Mesenchymal stem cell (in vitro differentiated cells and primary cell): ENCODE data around the gene CACFD1.
A peak's percentile ranks its signal among the peaks of the same experiment; 100 is the strongest.

Experiments
- DNase-seq: peaks from one replicate; pipeline ENCODE4 v3.0.0-alpha.2; 2013
- H2AFZ ChIP-seq: one replicate; pipeline ENCODE4 v1.6.1; 2013; ENCODE audit warnings: low read depth, mild to moderate bottlenecking, control low read depth, inconsistent platforms, low read length, moderate library complexity
- H2AK5ac ChIP-seq: 2 replicates; pipeline ENCODE4 v1.6.1; 2013; ENCODE audit warnings: low read length, moderate library complexity, mild to moderate bottlenecking, inconsistent platforms; ENCODE audit not compliant: severe bottlenecking
- H2BK120ac ChIP-seq: one replicate; pipeline ENCODE4 v1.6.1; 2013; ENCODE audit warnings: low read depth, mild to moderate bottlenecking, inconsistent platforms, low read length, moderate library complexity
- H2BK12ac ChIP-seq, 2 experiments: one replicate each; pipeline ENCODE4 v1.6.1; 2013; ENCODE audit warnings: inconsistent platforms in 2 of 2, low read length in 2 of 2, mild to moderate bottlenecking in 2 of 2, moderate library complexity in 2 of 2, control low read depth in 1 of 2
- H2BK15ac ChIP-seq: one replicate; pipeline ENCODE4 v1.6.1; 2013; ENCODE audit warnings: mild to moderate bottlenecking, low read depth, inconsistent platforms; ENCODE audit not compliant: poor library complexity, severe bottlenecking
- H2BK5ac ChIP-seq: 2 replicates; pipeline ENCODE4 v1.6.1; 2013; ENCODE audit warnings: low read depth, mild to moderate bottlenecking, low read length, control low read depth, inconsistent platforms; ENCODE audit not compliant: poor library complexity, severe bottlenecking
- H3K14ac ChIP-seq, 2 experiments: one replicate each; pipeline ENCODE4 v1.6.1; 2013; ENCODE audit warnings: inconsistent platforms in 2 of 2, low read length in 2 of 2, control low read depth in 1 of 2, mild to moderate bottlenecking in 1 of 2, moderate library complexity in 1 of 2
- H3K18ac ChIP-seq, 2 experiments: one replicate each; pipeline ENCODE4 v1.6.1; 2013; ENCODE audit warnings: inconsistent platforms in 2 of 2, low read length in 2 of 2, control low read depth in 1 of 2, low read depth in 1 of 2, mild to moderate bottlenecking in 1 of 2
- H3K23ac ChIP-seq, 2 experiments: one replicate each; pipeline ENCODE4 v1.6.1; 2013; ENCODE audit warnings: inconsistent platforms in 2 of 2, low read length in 2 of 2, mild to moderate bottlenecking in 2 of 2, moderate library complexity in 2 of 2, control low read depth in 1 of 2
- H3K27ac ChIP-seq: 2 replicates; pipeline ENCODE4 v1.5.1; 2013; ENCODE audit warnings: mild to moderate bottlenecking, moderate library complexity, low read length, control low read depth, inconsistent platforms; ENCODE audit not compliant: poor library complexity, severe bottlenecking
- H3K27me3 ChIP-seq, 2 experiments: 2 replicates each; pipeline versions ENCODE4 v1.6.1 to v1.7.0; 2013; ENCODE audit warnings: low read length in 2 of 2, mild to moderate bottlenecking in 2 of 2, moderate library complexity in 2 of 2, control low read depth in 1 of 2, inconsistent platforms in 1 of 2; ENCODE audit not compliant: control insufficient read depth in 1 of 2, insufficient read depth in 1 of 2
- H3K36me3 ChIP-seq, 2 experiments: 2 replicates each; pipeline versions ENCODE4 v1.6.1 to v1.7.0; 2013; ENCODE audit warnings: low read length in 2 of 2, control low read depth in 1 of 2, inconsistent platforms in 1 of 2, low read depth in 1 of 2, mild to moderate bottlenecking in 1 of 2; ENCODE audit not compliant: insufficient read depth in 2 of 2, control insufficient read depth in 1 of 2
- H3K4ac ChIP-seq, 2 experiments: one replicate each; pipeline ENCODE4 v1.6.1; 2013; ENCODE audit warnings: inconsistent platforms in 2 of 2, low read length in 2 of 2, mild to moderate bottlenecking in 2 of 2, moderate library complexity in 2 of 2, control low read depth in 1 of 2, low read depth in 1 of 2
- H3K4me1 ChIP-seq: 2 replicates; pipeline ENCODE4 v1.6.1; 2013; ENCODE audit warnings: low read depth, low read length, control low read depth; ENCODE audit not compliant: control insufficient read depth, insufficient read depth
- H3K4me2 ChIP-seq: 2 replicates; pipeline ENCODE4 v1.6.1; 2013; ENCODE audit warnings: low read length, mild to moderate bottlenecking, inconsistent platforms; ENCODE audit not compliant: poor library complexity, severe bottlenecking
- H3K4me3 ChIP-seq, 2 experiments: 2 replicates each; pipeline versions ENCODE4 v1.5.1 to v1.7.0; 2013; ENCODE audit warnings: low read length in 2 of 2, mild to moderate bottlenecking in 2 of 2, control low read depth in 1 of 2, low read depth in 1 of 2; ENCODE audit not compliant: insufficient read depth in 1 of 2
- H3K79me1 ChIP-seq: replicated peaks from 2 replicates; pipeline ENCODE4 v1.6.1; 2013; ENCODE audit warnings: mild to moderate bottlenecking, control low read depth, low read length, inconsistent platforms; ENCODE audit not compliant: poor library complexity, severe bottlenecking
- H3K9ac ChIP-seq: 2 replicates; pipeline ENCODE4 v1.7.0; 2013; ENCODE audit warnings: mild to moderate bottlenecking, low read length, moderate library complexity
- H3K9me3 ChIP-seq: 2 replicates; pipeline ENCODE4 v1.7.0; 2013; ENCODE audit warnings: mild to moderate bottlenecking, low read length; ENCODE audit not compliant: control insufficient read depth
- H4K8ac ChIP-seq: one replicate; pipeline ENCODE4 v1.6.1; 2013; ENCODE audit warnings: inconsistent platforms, mild to moderate bottlenecking, low read length, moderate library complexity
- H4K91ac ChIP-seq: one replicate; pipeline ENCODE4 v1.6.1; 2013; ENCODE audit warnings: mild to moderate bottlenecking, low read length, inconsistent platforms
- WGBS: methylation state at CpG from one replicate; pipeline ENCODE4 v1.1.7; 2013; ENCODE audit warnings: mixed read lengths; 5-methylcytosine and 5-hydroxymethylcytosine counted together

The CACFD1 gene

DNA sequence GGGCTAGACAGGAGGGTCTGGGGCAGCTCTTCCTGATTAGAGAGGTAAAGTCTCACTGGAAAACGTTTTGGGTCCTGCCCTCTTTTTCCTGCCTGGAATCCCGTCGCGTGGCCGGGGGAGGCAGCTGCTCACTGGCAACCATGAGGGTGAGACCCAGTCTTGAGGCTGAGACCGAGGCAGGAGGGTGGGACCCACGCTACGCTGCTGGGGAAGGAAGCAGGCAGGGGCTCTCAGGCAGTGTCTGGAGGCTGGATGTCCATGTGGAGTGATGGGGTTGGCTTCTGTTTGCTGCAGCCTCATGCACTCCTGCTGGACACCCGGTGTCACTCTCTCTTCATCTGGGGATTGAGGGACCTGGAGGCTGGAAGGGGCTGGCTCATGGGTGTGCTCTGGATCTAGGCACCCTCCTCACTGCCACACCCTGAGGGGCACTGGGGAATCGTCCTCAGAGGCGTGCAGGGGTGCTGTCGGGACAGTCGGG, 30.5 kb downstream of the CACFD1 start:
- no peak overlapping the region for H2AK5ac ChIP-seq
- H2BK5ac ChIP-seq, result no peak overlapping the region
- H3K36me3 ChIP-seq, result no peaks in the 10 kb centered on the region
- no peak overlapping the region for H3K18ac ChIP-seq
- no peak overlapping the region for H3K14ac ChIP-seq
- H3K4me3 ChIP-seq, result no peak overlapping the region
- 70% methylated on average over 13 of the region's 13 CpGs for WGBS
- no peak overlapping the region for H2BK12ac ChIP-seq
- no peak overlapping the region for H4K91ac ChIP-seq
- no peaks in the 10 kb centered on the region for H3K79me1 ChIP-seq
- H3K4ac ChIP-seq, result no peak overlapping the region
- H3K27me3 ChIP-seq, result peaks cover 0 to 46% of the 10 kb centered on the region in 2 experiments
- no peak overlapping the region for H4K8ac ChIP-seq
- H2BK120ac ChIP-seq, result no peak overlapping the region
- peaks cover 23% of the 10 kb centered on the region for H3K4me1 ChIP-seq
- H2AFZ ChIP-seq, result no peak overlapping the region
- H3K27ac ChIP-seq, result no peak overlapping the region
- DNase-seq, result no peak
- H2BK15ac ChIP-seq, result no peak overlapping the region
- no peak overlapping the region for H3K23ac ChIP-seq
- no peak overlapping the region for H3K4me2 ChIP-seq
- no peaks in the 10 kb centered on the region for H3K9me3 ChIP-seq
- H3K9ac ChIP-seq, result no peak overlapping the region

DNA sequence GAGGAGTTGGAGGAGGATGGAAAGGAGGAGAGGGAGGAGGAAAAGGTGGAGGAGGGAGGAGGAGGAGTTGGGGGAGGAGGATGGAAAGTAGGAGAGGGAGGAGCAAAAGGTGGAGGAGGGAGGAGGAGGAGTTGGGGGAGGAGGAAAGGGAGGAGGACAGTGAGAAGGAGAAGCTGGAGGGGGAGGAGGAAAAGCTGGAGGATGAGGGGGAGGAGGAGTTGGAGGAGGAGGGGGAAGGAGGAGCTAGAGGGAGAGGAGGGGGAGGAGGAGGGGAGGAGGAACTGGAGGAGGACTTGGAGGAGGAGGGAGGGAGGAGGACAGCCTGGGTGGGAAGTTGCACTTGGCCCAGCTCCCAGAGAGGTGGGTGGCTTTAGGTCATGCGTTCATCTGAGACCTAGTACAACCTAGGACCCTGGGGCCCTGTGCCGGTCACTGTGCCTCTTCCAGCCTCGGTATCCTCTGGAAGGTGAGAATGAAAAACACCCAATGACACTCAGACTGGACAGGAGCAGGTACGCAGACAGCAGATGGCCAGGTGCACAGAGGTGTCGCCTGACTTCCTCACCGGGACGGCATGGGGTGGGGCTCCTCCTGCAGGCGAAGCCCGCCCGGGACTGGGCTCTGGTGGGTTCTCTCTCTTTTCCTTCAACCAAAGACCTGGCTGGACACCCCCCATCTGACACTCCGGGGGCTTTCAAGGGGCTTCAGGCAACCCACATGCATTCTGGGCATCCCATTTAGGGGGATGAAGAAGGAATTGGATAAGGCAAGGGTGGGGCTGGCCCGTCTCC, 31.3 kb downstream of the CACFD1 start:
- H3K9me3 ChIP-seq, result no peaks in the 10 kb centered on the region
- 98% methylated on average over 8 of the region's 12 CpGs for WGBS

DNA sequence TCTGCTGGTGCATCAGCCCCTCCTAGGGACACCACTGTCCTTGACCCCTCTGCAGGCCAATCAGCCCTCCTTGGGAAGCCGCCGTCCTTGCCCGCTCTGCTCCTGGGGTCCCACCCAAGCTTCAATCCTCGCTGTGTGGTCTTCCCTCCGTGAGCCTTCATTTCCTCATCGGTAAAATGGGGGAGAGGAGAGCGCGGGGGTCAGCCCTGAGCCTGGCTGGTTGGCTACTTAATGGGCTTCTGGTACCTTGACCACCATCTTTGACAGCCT, 31.8 kb downstream of the CACFD1 start:
- Histone ChIP-seq H3K27ac (no peak overlapping the region), H3K4me2 (no peak overlapping the region)

More for the DNA sequence above, 31.3 kb downstream of the CACFD1 start:
- no peak overlapping the region for H3K18ac ChIP-seq
- no peak overlapping the region for H3K9ac ChIP-seq
- H3K4me1 ChIP-seq, result peaks cover 23% of the 10 kb centered on the region
- H4K91ac ChIP-seq, result no peak overlapping the region
- H2AK5ac ChIP-seq, result no peak overlapping the region
- H3K23ac ChIP-seq, result no peak overlapping the region
- no peak overlapping the region for H4K8ac ChIP-seq
- H3K36me3 ChIP-seq, result peaks cover 0 to 2% of the 10 kb centered on the region in 2 experiments
- H2AFZ ChIP-seq, result no peak overlapping the region
- H3K27me3 ChIP-seq, result peaks cover 3 to 55% of the 10 kb centered on the region in 2 experiments
- H3K79me1 ChIP-seq, result no peaks in the 10 kb centered on the region
- no peak for DNase-seq
- no peak overlapping the region for H3K4me3 ChIP-seq
- no peak overlapping the region for H3K4me2 ChIP-seq
- H3K27ac ChIP-seq, result no peak overlapping the region
- H2BK12ac ChIP-seq, result no peak overlapping the region
- no peak overlapping the region for H2BK120ac ChIP-seq
- H3K4ac ChIP-seq, result no peak overlapping the region
- H2BK15ac ChIP-seq, result peak overlapping the region; percentile 2
- H2BK5ac ChIP-seq, result no peak overlapping the region
- no peak overlapping the region for H3K14ac ChIP-seq

DNA sequence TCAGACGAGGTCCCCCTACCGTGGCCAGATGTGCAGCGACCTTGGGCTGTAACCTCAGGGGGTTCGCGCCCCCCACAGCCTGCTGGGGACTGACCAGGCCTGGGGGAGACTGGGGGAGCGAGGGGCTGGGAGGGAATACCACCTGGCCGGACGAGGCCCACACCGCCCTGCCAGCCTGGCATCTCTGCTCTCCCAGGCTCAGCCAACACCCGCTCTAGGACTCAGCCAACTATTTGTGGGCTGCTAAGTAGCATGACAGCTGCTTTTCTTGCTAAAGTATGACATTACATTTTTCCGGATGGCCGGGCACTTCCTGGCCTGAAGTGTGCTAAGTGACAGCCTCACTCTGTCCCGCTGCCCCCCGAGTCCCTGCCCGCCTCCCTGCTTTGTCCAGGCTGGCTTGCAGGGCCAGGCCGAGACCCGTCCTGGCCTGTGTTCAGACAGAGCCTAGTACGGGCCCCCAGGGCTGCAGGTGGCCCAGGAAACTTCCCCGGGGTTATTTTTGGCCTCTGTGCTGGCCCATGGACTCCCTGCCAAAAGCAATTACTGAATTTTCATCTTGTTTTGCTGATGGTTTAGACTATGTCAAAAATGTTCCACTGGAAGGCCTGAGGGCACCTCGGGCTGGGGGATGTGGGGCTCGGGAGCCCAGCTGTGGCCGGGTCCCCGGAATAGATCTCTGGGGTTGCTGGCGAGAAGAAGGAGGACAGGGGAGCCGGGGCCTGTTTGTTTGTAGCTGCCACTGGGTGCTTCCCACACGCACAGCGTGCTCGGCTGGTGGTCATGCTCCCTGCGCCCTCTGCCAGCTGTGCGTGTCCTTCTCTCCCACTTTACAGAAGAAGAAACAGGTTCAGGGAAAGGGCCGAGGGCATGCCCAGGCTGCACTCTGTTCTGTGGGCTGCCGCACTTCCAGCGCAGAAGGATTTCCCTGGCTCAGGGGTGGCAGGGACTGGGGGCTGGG, 32.6 kb downstream of the CACFD1 start:
- no peak overlapping the region for H3K27ac ChIP-seq
- DNase-seq, result no peak
- H3K9ac ChIP-seq, result no peak overlapping the region
- peak overlapping the region; percentile 34 for H2BK15ac ChIP-seq
- H3K18ac ChIP-seq, result peak overlapping the region in 1 of 2 experiments; percentile 5
- no peak overlapping the region for H3K4me2 ChIP-seq
- H3K36me3 ChIP-seq, result peaks cover 0 to 4% of the 10 kb centered on the region in 2 experiments
- H4K8ac ChIP-seq, result peak overlapping the region; percentile 21
- H3K14ac ChIP-seq, result no peak overlapping the region
- peaks cover 13 to 67% of the 10 kb centered on the region in 2 experiments for H3K27me3 ChIP-seq
- H2AK5ac ChIP-seq, result no peak overlapping the region
- no peaks in the 10 kb centered on the region for H3K79me1 ChIP-seq
- H3K4me1 ChIP-seq, result peaks cover 24% of the 10 kb centered on the region
- no peak overlapping the region for H2AFZ ChIP-seq
- H3K23ac ChIP-seq, result no peak overlapping the region
- H3K4ac ChIP-seq, result no peak overlapping the region
- H4K91ac ChIP-seq, result no peak overlapping the region
- no peak overlapping the region for H2BK120ac ChIP-seq
- H2BK5ac ChIP-seq, result no peak overlapping the region
- H3K4me3 ChIP-seq, result no peak overlapping the region
- WGBS, result 86% methylated on average over 33 of the region's 33 CpGs
- peak overlapping the region in 1 of 2 experiments; percentile 31 for H2BK12ac ChIP-seq
- H3K9me3 ChIP-seq, result no peaks in the 10 kb centered on the region

More for the DNA sequence above, 31.8 kb downstream of the CACFD1 start:
- Histone ChIP-seq H3K4ac (no peak overlapping the region), H3K4me3 (no peak overlapping the region), H3K9ac (no peak overlapping the region), H2AK5ac (no peak overlapping the region), H3K9me3 (no peaks in the 10 kb centered on the region), H3K18ac (no peak overlapping the region), H3K79me1 (no peaks in the 10 kb centered on the region), H2AFZ (no peak overlapping the region), H4K91ac (no peak overlapping the region), H2BK120ac (no peak overlapping the region), H2BK5ac (no peak overlapping the region), H2BK12ac (no peak overlapping the region), H2BK15ac (no peak overlapping the region), H3K4me1 (peaks cover 24% of the 10 kb centered on the region), H4K8ac (no peak overlapping the region), H3K27me3 (peaks cover 8 to 60% of the 10 kb centered on the region in 2 experiments), H3K23ac (no peak overlapping the region), H3K14ac (no peak overlapping the region), H3K36me3 (peaks cover 0 to 4% of the 10 kb centered on the region in 2 experiments)
- no peak for DNase-seq
- 96% methylated on average over 8 of the region's 8 CpGs for WGBS
